HG03571 (cell line): ENCODE measurements around the gene OSBPL2.

Experiments used
- ATAC-seq: cut with Tn5 transposase; IDR thresholded peaks from one replicate; pipeline ENCODE4 v1.9.1; 2021; ENCODE audit not compliant: unreplicated experiment

Gene OSBPL2

DNA sequence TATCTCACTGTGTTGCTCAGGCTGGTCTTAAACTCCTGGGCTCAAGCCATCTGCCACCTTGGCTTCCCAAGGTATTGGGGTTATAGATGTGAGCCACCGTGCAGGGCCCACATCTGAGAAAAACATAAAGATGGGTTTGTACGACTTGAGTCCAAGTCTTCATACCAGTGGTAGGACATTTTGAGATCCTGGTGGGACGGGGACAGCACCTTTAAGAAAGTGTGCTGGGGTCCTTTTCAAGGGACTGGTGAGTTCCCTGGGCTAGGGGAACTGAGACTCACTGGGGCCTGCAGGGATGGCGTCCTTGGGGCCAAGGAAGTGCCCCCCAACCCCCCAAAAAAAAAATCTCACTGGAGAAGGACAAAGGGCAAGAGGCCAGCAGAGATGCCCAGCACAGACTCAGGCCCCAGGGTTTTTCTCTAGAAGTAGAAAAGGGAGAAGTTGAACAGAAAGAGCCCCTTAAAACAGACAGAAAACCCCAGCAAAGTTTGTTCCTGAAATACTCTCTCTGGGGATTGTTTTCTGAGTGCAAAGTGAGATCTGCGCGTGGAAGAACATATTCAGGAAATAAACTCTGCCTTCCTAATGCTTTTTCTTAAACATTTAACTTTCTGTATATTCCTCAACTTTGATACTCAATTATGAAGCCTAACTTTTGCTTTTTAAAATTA lies 10.7 kb downstream of the OSBPL2 start:
- ATAC-seq: no peak

DNA sequence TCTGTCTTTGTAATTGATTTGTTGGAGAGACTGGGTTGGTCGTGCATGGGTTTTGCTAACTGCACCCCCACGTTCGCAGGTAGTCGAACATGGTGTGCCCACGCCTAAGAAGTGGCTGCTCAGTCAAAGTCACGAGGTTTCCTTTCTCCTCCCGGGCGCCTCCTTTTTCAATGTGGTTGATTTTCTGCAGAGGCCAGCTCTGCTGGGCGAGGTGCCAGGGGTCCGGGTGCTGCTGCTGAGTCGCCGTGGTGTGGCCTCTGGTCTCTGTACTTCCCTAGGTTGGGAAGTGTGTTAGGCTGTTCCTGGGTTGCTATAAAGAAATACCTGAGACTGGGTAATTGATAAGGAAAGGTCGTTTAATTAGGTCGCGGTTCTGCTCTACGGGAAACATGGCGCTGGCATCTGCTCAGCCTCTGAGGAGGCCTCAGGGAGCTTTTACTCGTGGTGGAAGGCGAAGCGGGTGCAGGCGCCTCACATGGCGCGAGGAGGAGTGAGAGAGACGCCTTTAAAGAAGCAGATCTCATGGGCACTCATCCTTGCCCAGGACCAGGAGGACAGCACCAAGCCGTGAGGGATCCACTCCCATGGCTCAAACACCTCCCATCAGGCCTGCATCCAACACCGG lies 14.1 kb downstream of the OSBPL2 start:
- no peak for ATAC-seq

GRCh38 chr20:62253398-62253797 lies 15.1 kb downstream of the OSBPL2 start:
- no peak for ATAC-seq

DNA sequence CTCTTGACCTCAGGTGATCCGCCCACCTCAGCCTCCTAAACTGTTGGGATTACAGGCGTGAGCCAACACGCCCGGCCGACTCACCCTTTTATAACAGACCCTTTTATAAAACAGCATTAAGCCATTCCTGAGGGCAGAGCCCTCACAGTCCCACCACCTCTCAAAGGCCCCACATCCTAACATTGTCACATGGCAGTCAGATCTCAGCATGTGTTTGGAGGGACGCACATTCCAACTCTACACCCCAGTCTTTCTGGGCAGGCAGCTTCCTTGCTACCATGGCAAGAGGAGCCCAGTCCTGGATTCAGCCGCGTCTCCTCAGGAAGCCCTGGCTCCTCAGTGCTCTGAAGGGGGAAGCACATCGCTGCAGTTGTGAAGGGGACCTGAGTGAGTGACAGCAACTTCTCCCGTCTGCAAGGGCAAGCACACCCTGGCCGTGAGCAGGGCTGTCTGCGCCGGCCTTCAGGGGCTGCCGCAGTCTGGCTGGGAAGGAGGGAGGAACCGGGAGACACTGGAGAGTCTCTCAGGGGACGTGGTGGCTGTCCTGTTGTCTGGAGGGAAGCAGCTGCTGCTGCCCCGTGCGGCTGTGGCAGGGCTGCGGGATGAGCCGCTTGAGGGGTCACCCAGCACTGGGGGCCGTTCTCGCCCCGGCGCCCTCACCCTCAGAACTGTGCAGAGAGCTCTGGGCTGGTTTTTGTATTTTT lies 15.9 kb downstream of the OSBPL2 start:
- ATAC-seq: no peak

DNA sequence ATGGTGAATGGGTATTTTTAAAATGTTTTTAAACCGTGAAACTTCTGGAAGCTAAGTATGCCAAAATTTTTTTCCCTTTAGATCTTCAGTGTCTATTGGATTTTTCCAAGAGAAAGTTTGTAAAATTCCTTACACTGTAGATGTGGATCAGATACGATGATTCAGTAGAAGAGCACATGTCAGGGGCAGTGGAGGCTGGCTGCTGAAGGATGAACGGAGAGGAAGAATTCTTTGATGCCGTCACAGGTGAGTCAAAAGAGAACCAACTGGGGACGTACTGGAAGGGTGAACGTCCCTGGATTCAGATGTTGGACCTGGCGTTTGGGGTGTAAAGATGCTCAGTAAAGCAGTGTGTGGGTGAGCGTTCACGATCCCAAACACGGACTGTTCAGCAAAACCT lies 17.7 kb downstream of the OSBPL2 start:
- no peak for ATAC-seq

GRCh38 chr20:62258499-62259293 lies 20.4 kb downstream of the OSBPL2 start:
- no peak for ATAC-seq

GRCh38 chr20:62259294-62259565 lies 20.9 kb downstream of the OSBPL2 start:
- no peak for ATAC-seq

- no peak for ATAC-seq
These were observed 23.7 kb downstream of the OSBPL2 start for GRCh38 chr20:62262064-62262463.

GRCh38 chr20:62263396-62263795 lies 25.1 kb downstream of the OSBPL2 start:
- ATAC-seq: no peak

GRCh38 chr20:62265365-62265764 lies 27.0 kb downstream of the OSBPL2 start:
- ATAC-seq: no peak

DNA sequence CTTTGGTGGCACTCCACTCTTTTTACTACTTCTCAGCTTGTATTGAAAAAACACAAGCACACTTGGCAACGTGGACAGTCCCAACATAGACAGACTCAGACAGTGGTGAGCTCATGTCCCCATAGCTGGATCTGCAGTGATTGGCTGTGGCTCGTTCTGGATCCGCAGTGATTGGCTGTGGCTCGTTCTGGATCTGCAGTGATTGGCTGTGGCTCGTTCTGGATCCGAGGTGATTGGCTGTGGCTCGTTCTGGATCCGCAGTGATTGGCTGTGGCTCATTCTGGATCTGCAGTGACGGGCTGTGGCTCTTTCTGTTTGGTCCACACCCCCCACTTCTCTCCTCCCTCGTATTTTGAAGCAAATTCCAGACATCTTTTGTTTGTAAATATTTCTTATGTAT lies 28.0 kb downstream of the OSBPL2 start:
- no peak for ATAC-seq

GRCh38 chr20:62266851-62267250 lies 28.5 kb downstream of the OSBPL2 start:
- no peak for ATAC-seq

GRCh38 chr20:62267543-62267942 lies 29.2 kb downstream of the OSBPL2 start:
- no peak for ATAC-seq

DNA sequence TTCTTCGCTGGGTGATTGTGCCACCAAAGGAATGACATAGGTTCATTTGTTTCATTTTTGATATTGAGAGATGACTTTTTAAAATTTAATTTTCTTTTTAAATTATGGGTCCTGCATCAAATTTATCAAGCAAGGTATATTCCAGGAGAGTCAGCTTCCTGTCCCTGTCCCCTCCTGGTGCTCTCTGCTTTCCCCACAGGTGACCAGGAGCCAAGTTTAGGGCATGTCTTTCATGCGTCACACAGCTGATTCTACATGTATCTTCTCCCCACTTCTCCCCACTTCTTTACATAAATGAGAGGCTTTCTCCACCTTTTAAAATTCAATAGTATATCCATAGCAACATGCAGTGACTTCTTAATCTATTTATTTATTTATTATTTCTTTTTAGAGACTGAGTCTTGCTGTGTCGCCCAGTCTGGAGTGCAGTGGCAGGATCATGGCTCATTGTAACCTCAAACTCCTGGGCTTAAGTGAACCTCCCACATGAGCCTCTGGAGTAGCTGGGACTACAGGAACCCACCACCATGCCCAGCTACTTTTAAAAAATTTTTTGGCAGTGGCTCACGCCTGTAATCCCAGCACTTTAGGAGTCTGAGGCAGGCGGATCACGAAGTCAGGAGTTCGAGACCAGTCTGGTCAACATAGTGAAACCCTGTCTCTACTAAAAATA lies 30.0 kb downstream of the OSBPL2 start:
- ATAC-seq: no peak

GRCh38 chr20:62269378-62269777 lies 31.1 kb downstream of the OSBPL2 start:
- no peak for ATAC-seq

DNA sequence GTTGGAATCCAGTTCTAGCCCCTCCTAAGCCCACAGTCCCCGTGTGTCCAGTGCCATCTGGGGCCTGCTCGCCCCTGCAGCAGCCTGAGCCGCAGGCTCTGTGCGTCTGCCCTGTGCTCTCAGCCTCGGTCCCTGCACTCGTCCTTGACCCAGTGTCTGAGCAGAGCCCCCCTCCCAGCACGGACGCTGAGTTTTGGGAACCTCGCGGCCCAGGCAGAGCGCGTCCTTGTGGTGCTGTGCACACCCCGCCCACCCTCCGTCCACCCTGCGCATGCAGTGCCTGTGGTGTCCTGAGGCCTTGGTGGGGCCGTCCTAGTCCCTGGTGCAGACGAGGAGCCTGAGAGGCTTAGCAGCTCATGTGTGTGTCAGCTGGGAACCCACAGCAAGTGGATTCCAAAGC lies 31.6 kb downstream of the OSBPL2 start:
- no peak for ATAC-seq

GRCh38 chr20:62272200-62272599 lies 33.9 kb downstream of the OSBPL2 start:
- no peak for ATAC-seq

GRCh38 chr20:62273416-62273815 lies 35.1 kb downstream of the OSBPL2 start:
- no peak for ATAC-seq

GRCh38 chr20:62274332-62274950 lies 36.1 kb downstream of the OSBPL2 start:
- no peak for ATAC-seq

DNA sequence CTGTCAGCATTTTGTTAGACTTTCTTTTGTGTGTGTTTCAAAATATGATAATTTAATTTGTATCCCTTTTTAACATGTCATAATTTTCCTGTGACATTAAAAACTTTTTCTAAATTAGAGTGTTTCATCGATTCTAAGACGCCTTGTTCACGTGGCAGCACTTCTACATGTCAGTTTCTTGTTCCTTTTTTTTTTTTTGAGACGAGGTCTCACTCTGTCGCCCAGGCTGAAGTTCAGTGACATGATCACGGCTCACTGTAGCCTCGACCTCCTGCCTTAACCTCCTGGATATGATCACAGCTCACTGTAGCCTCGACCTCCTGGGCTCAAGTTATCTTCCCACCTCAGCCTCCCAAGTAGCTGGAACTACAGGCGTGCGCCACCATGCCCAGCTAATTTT lies 36.9 kb downstream of the OSBPL2 start:
- no peak for ATAC-seq

DNA sequence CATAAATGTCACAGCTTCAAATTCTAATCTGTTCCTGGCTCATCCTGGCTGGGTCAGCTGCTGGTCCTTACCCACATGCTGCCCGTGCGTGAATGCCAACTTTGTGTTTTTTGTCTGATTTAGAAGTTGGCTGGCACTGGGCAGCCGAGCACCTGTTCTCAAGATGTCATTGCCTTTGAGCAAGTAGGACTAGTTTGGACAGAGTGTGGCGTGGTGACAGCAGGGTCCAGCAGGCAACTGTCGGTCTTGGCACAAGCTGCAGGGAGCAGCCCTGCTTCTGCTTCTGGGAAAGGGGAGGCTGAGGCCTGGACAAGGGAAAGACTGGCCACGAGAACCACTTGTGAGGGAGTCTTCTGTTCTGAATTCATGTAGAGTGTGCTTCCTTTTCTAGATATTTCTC lies 38.1 kb downstream of the OSBPL2 start:
- no peak for ATAC-seq
